Progenitor cell of endocrine pancreas (in vitro differentiated cells): ENCODE results near the gene MYLK3. TPM values are rescaled to one million over a fixed set of nuclear protein-coding genes. Genes with fewer than 3 reads are reported as not detected.

Experiments used
- DNase-seq: peaks from one replicate; pipeline ENCODE4 v3.0.0; 2021; ENCODE audit warnings: low spot score; ENCODE audit not compliant: unreplicated experiment
- H3K27ac Mint-ChIP-seq: 2 replicates; pipeline ENCODE4 v1.8.0; 2021; ENCODE audit warnings: mild to moderate bottlenecking, moderate library complexity, mixed read lengths
- H3K27me3 Mint-ChIP-seq: 2 replicates; pipeline ENCODE4 v1.8.0; 2021; ENCODE audit warnings: mixed read lengths
- H3K36me3 Mint-ChIP-seq: 2 replicates; pipeline ENCODE4 v1.8.0; 2022; ENCODE audit warnings: mixed read lengths; ENCODE audit not compliant: insufficient read depth
- H3K4me1 Mint-ChIP-seq: 2 replicates; pipeline ENCODE4 v1.8.0; 2021; ENCODE audit warnings: low read depth, mixed read lengths
- H3K4me3 Mint-ChIP-seq: 2 replicates; pipeline ENCODE4 v1.8.0; 2021; ENCODE audit warnings: low read depth, mild to moderate bottlenecking, moderate library complexity, mixed read lengths
- H3K9me3 Mint-ChIP-seq: 2 replicates; pipeline ENCODE4 v1.8.0; 2021; ENCODE audit warnings: low read depth, mixed read lengths
- total RNA-seq: library from RNA; stranded (reverse); gene quantifications from 2 replicates; pipeline ENCODE4 v1.2.1, GENCODE V29; 2021
- TF ChIP-seq, protein P1 (sequence below): fragments of 200-600 bp; sonication (generic); IDR thresholded peaks from one replicate; pipeline ENCODE4 v1.5.0; 2021; ENCODE audit warnings: antibody characterized with exemption, mild to moderate bottlenecking; ENCODE audit not compliant: unreplicated experiment

MYLK3 gene
- total RNA-seq, 1 donor from 2014 or later = 0.77 TPM

DNA sequence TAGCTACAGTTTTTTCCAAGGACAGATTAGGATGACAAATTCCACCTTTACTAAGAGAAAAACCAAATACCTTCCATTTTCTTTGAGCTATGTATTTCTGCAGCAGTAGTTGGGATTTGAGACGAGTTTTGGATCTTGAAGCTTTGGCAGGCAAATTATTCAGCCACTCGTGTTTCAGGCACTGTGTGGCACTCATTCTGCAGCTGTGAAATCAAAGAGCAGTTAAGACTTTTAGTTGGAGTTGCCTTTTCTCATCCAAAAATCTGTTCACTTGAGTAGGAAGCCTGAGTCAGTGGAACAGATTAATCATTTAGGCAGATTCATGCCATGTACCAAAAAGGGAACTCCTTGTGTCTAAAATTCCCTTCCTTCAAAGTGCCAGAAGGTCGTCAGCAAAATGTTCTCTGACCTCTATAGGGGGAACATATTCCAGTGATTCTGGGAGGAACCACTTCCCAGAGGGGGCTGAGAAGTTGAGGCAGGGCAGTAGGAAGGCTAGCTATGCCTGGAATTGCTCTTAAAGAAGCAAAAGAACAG, 38.6 kb downstream of the MYLK3 start:
- H3K36me3 Mint-ChIP-seq = no peaks in the 10 kb centered on the region
- no peaks in the 10 kb centered on the region for H3K27me3 Mint-ChIP-seq
- TF ChIP-seq, protein P1, sequence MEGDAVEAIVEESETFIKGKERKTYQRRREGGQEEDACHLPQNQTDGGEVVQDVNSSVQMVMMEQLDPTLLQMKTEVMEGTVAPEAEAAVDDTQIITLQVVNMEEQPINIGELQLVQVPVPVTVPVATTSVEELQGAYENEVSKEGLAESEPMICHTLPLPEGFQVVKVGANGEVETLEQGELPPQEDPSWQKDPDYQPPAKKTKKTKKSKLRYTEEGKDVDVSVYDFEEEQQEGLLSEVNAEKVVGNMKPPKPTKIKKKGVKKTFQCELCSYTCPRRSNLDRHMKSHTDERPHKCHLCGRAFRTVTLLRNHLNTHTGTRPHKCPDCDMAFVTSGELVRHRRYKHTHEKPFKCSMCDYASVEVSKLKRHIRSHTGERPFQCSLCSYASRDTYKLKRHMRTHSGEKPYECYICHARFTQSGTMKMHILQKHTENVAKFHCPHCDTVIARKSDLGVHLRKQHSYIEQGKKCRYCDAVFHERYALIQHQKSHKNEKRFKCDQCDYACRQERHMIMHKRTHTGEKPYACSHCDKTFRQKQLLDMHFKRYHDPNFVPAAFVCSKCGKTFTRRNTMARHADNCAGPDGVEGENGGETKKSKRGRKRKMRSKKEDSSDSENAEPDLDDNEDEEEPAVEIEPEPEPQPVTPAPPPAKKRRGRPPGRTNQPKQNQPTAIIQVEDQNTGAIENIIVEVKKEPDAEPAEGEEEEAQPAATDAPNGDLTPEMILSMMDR = no peak
- H3K9me3 Mint-ChIP-seq = no peaks in the 10 kb centered on the region
- no peak overlapping the region for H3K27ac Mint-ChIP-seq
- no peak overlapping the region for H3K4me3 Mint-ChIP-seq
- DNase-seq = no peak
- H3K4me1 Mint-ChIP-seq = no peaks in the 10 kb centered on the region

- H3K36me3 Mint-ChIP-seq = no peaks in the 10 kb centered on the region
- TF ChIP-seq, protein P1 = no peak
- no peaks in the 10 kb centered on the region for H3K9me3 Mint-ChIP-seq
- H3K27ac Mint-ChIP-seq = no peak overlapping the region
- no peaks in the 10 kb centered on the region for H3K4me1 Mint-ChIP-seq
- H3K27me3 Mint-ChIP-seq = no peaks in the 10 kb centered on the region
- DNase-seq = no peak
- no peak overlapping the region for H3K4me3 Mint-ChIP-seq
These were observed 41.5 kb downstream of the MYLK3 start for GRCh38 chr16:46706642-46707041.

DNA sequence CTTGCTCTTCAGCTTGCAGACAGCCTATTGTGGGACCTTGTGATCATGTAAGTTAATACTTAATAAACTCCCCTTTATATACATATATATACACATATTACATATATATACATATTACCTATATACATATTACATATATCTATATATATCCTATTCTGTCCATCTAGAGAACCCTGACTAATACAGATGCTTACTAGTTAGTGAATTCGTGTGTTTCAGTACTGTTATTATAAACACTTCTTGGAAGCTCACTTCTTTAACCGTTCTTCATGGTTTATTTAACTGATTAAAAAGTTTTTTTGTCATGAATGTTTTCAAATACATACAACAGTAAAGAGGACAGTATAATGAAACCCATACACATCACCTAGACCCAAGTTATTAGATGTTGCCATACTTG, 46.1 kb downstream of the MYLK3 start:
- H3K27ac Mint-ChIP-seq = no peak overlapping the region
- no peak overlapping the region for H3K4me3 Mint-ChIP-seq
- H3K27me3 Mint-ChIP-seq = no peaks in the 10 kb centered on the region
- H3K36me3 Mint-ChIP-seq = peaks cover 4% of the 10 kb centered on the region
- DNase-seq = no peak
- TF ChIP-seq, protein P1 = no peak
- H3K9me3 Mint-ChIP-seq = no peaks in the 10 kb centered on the region
- H3K4me1 Mint-ChIP-seq = no peaks in the 10 kb centered on the region

DNA sequence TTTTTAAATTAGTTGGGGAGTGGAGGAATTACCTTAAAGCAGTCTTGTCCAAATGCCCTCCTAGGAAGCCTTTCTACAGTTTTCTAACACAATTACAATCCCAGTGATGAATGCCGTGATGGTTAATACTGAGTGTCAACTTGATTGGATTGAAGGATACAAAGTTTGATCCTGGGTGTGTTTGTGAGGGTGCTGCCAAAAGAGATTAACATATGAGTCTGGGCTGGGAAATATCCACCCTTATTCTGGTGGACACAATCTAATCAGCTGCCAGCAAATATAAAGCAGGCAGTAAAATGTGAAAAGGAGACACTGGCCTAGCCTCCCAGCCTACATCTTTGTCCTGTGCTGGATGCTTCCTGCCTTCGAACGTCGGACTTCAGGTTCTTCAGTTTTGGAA, 46.5 kb downstream of the MYLK3 start:
- DNase-seq = no peak
- Mint-ChIP-seq H3K4me3 (no peak overlapping the region), H3K27ac (no peak overlapping the region), H3K36me3 (peaks cover 6% of the 10 kb centered on the region), H3K27me3 (no peaks in the 10 kb centered on the region), H3K4me1 (no peaks in the 10 kb centered on the region), H3K9me3 (no peaks in the 10 kb centered on the region)
- TF ChIP-seq, protein P1 = no peak

DNA sequence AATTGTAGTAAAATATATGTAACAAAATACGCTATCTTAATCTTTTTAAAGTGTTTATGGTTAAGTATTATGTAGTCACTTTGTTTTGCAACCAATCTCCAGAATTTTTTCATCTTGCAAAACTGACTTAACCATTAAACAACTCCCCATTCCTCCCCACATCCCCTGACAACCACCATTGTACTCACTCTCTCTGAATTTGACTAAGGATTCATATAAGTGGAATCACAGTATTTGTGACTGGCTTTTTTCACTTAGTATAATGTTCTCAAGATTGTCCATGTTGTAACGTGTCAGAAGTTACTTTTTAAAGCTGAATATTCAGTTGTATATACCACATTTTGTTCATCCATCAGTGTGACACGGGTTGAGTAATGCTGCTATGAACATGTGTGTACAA, 48.1 kb downstream of the MYLK3 start:
- Mint-ChIP-seq H3K27me3 (no peaks in the 10 kb centered on the region), H3K36me3 (peaks cover 15% of the 10 kb centered on the region), H3K4me1 (no peaks in the 10 kb centered on the region), H3K9me3 (no peaks in the 10 kb centered on the region), H3K27ac (no peak overlapping the region), H3K4me3 (no peak overlapping the region)
- TF ChIP-seq, protein P1 = no peak
- DNase-seq = no peak
